Activated T-cell treated with anti-CD3 and anti-CD28 coated beads for 48 hours (primary cell): ENCODE measurements around the gene EFNB1.
"Not testable (repeated sequence)": the region's sequence is repeated elsewhere in the genome, so short reads cannot be mapped to it uniquely, and the experiment has no call there.

Experiments used
- DNase-seq: peaks from one replicate; pipeline ENCODE4 v3.0.0-alpha.2; 2020; ENCODE audit warnings: low read depth

The EFNB1 gene

DNA sequence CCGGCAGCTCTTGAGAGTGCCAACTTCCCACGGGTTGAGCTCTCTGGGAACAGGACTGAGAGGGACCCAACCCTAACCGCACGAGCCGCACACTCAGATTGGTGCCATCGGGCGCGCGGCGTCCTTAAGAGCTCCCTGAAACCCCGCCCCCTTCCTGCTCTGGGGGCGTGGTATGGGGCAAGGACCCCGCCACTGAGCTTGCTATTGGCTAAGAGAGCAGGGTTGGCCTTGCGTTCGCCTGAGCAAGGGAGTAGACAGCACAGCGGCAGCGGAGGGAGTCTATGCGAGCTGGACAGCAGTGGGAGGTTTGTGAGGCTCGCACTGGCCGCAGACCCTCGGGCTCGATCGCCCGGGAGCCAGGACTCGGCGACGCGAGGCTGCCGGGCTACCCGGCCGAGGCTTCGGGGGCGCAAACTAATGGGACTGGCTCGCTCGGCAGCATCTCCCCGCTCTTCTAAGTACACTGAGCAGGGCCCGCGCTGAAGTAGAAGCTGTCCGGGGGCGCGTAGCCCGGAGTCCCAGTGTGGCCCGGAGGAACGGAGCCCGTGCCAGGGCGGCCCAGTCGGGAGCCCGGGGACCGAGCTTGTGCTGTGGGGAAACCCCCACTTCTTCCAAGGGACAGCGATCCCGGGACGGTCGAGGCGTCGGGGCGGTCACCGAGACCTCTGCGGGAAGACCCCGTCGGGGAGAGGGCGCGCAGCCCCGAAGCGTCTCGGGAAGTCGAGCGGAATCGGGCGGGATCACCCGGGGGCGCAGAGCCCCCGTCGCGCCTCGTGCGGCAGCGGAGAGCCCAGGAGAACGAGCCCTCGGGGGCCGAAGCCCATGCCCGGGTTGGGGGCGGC lies at the start of gene EFNB1:
EFNB1 (plus strand) TSS at position 282 of the 842 bp plus-strand sequence. CDS start 756 bp downstream, outside the sequence.
- peak; percentile 72 for DNase-seq

DNA sequence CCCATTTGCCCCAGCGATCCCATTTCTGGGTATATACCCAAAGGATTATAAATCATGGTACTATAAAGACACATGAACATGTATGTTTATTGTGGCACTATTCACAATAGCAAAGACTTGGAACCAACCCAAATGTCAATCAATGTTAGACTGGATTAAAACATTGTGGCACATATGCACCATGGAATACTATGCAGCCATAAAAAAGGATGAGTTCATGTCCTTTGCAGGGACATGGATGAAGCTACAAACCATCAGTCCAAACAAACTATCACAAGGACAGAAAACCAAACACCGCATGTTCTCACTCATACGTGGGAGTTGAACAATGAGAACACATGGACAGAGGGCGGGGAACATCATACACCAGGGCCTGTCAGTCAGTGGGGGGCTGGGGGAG lies 47.5 kb upstream of the EFNB1 start:
- not testable (repeated sequence) for DNase-seq

DNA sequence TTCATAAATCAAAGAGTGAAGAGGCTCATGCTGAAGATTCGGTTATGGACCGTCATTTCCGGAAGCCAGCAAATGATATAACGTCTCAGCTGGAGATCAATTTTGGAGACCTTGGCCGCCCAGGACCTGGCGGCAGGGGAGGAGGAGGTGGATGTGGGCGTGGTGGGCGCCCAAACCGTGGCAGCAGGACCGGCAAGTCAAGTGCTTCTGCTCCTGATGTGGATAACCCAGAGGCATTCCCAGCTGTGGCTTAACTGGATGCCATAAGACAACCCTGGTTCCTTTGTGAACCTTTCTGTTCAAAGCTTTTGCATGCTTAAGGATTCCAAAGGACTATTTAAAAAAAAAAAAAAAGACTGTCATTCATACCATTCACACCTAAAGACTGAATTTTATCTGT lies 44.0 kb upstream of the EFNB1 start:
- DNase-seq = no peak

DNA sequence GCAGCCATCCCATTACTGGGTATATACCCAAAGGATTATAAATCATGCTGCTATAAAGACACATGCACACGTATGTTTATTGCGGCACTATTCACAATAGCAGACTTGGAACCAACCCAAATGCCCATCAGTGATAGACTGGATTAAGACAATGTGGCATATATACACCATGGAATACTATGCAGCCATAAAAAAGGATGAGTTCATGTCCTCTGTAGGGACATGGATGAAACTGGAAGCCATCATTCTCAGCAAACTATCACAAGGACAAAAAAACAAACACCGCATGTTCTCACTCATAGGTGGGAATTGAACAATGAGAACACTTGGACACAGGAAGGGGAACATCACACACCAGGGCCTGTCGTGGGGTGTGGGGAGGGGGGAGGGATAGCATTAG lies 42.2 kb upstream of the EFNB1 start:
- not testable (repeated sequence) for DNase-seq

DNA sequence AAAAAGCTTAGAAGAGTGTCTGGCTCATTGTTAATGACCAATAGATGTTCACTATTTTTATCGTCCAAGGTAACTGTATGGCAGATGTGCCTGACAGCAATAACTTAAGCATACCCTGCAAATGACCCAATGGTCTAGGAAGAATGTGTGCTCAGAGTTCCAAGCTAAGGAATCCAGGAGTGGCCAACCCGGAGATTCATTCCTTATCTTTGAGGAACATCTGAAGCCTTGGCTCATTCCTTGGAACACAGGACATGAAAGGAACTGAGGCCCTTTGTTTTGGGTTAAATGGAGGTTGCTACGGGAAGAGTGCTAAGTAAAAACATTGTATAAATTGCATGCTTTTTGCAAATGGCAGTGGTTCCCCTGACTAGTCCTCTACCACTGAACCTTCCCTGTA lies 38.9 kb upstream of the EFNB1 start:
- no peak for DNase-seq

DNA sequence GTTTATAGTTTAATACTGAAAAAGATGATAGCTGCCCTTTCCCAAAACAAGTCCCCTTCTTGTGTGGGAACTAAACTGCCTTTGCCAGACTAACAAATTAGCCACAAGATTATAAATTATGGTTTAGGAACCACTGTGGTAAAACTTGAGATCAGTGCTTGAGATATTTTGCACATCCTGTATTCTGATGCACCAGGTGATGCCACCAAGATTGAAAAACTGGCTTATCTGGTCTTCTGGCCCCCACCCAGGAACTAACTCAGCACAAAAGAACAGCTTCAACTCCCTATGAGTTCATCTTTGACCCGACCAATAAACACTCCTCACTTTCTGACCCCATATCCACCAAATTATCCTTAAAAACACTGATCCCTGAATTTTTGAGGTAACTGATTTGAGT lies 36.7 kb upstream of the EFNB1 start:
- no peak for DNase-seq

DNA sequence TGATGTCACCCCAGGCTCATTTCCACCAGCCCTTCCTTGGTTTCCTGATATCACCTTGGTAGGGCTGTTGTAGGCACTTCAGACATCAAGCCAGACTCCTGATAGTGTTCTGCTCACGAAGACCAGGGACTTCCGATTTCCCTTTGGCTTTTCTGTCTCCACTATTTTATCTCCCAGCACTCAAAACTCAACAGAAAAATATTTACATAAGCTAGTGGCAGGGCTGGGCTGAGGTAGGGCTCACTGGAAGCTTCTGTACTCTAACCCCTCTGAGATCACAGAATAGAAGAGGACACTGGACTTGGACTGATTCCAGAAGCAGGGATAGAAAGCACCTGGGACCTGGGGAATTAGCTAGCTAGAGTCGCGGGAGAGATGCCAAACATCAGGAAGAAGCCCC lies 34.4 kb upstream of the EFNB1 start:
- DNase-seq = no peak

DNA sequence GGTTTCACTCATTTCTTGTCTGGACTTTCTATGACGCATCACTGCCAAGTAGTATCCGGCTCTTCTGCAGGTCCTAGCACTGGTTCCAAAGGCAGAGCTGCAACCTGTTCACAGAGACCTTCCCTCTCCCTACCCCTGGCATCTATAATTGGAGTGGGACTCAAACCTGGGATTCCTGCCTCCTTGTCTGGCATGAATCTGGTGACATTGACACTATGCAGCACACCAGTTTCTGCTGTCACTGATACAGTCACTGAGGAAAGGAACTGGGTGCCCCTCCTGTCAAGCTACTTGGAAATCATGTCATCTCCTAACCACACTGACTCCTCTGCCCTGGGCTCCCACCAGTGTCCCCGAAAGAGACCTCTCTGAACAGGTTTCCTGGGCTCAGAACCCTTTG lies 33.1 kb upstream of the EFNB1 start:
- no peak for DNase-seq

DNA sequence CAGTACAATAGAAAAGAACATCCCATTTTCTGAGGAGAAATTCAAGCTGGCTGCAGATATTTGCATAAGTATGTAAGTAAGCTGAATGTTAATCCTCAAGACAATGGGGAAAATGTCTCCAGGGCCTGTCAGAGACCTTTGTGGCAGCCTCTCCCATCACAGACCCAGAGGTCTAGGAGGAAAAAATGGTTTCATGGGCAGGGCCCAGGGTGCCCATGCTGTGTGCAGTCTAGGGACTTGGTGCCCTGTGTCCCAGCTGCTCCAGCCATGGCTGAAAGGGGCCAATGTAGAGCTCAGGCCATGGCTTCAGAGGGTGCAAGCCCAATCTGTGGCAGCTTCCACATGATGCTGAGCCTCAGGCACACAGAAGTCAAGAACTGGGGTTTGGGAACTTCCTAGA lies 30.4 kb upstream of the EFNB1 start:
- DNase-seq = not testable (repeated sequence)

DNA sequence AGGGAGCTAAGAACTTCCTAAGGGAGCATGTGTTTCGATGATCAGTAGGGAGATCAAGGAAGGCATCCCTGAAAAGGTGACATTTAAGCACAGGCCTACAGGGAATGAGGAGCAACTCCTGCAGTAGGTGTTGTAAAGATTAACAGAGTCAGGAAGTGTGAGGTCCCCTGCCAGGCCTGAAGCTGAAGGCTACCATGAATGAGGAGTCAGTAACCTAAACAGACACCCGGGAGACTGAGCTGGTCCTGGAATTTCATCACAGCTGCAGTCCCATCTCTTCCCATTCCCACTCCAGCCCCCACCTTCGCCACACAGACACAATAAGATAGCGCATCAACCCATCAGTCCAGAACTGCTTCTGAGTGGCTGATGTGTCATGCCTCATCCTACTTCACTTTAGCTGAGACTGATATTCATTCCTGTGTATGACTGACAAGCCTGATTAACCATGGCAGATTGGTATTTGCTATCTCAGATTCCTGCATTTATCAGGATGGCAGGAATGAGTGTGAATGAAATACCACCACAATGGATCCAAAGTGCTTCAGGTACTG lies 27.0 kb upstream of the EFNB1 start:
- no peak for DNase-seq

DNA sequence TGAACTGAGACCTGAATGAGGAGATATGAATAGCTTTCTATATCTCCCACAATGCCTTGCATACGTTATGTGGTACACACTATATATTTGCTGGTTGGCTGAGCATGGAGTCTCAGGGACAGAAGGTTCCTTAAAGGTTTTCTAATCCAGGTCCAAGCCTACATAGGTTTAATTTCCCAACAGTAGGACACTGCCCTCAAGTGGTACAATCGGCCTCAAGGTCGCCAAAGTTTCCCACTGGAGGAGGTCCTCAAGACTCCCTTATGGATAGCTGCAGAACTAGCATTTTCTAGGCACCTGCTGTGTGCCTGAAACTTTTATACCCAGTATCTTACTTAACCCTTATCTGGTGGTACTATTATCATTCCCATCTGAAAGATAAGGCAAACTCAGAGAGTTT lies 21.0 kb upstream of the EFNB1 start:
- DNase-seq = no peak

DNA sequence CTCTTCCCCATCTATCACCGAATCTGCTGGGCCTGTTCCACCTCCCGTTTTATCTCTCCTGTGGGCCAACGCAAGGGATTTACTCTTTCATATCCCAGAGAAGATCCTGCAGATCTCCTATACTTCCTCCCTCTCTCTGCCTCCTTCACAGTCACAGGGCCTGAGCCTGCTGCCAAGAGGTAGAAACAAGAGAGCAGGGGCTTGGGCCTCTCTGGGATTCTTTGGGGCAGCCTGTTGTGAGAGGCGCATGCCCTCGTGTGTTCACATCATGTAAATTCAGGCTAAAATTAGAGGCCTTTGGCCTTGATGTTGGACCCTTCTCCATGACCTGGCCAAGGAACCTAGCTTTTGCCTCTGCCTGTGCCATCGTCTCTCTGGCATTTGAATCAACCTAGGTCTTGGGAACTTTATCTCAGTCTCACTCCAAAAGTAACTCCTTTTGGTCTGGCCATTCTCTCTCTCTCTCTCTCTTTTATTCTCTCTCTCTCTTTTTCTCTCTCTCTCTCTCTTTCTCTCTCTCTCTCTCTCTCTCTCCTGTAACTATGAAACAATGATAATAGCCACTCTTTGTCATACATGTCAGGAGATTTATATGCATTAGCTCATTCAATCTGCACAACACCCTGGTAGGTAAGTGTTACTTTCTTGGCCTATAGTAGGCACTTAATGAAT lies 20.0 kb upstream of the EFNB1 start:
- no peak for DNase-seq

DNA sequence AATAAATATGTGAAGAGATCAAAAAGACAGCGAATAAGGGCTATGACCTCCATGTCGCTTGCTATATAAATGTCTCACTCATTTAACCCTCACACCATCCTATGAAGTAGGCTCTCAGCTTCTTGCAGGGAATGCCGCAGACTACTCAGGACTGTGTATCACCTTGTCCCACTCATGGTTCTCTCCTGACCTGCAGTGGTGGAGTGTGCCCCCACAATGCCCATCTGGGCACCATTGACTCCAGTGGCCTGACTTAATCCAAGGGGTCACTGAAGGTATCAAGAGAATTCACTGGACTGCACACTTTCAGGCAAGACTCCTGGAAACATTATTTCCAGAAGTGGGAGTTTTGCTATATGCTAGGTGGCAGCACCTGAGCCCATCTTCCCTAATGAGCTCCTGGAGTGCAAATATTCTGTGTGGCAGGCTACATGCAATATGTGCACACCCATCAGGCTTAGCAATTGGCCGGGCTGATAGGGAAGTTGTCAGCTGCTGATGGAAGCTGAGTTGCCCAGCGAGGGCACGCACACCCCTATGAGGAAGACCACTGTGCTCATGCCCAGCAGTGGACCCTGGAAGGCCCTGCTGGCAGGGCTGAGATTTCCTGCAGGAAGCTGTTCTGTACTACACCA lies 8.2 kb upstream of the EFNB1 start:
- no peak for DNase-seq

DNA sequence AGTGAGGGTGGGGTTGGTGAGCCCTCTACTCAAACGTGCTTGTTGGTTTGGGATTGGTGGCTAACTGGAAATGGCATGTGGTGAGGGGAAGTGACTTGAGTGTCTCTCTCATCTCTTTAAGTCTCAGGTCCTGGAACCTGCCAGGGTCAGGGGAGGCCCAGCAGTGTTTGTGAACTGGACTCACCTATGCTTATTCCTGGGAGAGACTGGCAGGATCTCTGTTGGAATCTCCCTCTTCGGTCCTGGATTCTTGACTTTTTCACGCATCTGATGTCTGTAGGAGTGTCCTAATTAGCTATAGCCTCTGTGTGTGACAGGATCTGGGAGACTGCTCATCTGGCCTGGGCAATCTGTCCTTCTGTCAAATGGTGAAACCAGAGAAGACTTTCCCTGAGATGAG lies 7.2 kb upstream of the EFNB1 start:
- DNase-seq = no peak

DNA sequence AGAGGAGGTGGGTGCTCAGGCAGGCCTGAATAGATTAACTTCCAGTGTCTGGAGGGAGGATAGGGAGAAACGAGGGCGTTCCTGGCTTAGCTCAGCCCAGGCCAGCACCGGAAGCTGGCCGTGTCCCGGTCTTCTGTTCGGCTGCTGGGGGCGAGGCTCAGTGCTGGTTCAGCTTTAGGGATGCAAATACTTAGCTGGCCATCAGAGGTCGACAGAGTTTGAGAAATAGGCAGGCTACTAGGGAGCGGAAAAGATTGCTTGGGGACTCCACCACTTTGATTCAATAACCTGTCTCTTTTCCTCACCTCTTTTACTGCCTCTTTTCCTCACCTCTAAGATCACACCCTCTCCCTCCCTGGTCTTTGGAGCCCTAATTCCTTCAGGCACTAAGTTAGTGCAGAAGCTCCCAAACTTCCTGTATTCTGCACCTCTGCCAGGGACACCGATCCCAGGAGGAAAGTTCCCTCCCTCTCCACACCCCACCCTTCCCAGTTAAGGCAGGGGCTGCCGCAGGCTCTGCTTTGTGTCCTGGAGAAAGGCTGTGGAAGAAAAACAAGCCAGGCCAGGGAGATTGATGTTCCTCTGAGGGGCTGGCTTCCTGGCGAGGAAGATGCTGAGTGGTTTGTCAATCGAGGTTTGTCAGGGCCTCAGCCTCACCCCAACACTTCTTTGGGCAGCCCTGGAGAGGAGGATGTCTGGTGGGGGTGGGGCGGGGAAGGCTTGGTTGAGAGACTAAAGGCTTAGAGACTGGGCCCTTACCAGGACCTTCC lies 6.0 kb upstream of the EFNB1 start:
- DNase-seq = no peak

DNA sequence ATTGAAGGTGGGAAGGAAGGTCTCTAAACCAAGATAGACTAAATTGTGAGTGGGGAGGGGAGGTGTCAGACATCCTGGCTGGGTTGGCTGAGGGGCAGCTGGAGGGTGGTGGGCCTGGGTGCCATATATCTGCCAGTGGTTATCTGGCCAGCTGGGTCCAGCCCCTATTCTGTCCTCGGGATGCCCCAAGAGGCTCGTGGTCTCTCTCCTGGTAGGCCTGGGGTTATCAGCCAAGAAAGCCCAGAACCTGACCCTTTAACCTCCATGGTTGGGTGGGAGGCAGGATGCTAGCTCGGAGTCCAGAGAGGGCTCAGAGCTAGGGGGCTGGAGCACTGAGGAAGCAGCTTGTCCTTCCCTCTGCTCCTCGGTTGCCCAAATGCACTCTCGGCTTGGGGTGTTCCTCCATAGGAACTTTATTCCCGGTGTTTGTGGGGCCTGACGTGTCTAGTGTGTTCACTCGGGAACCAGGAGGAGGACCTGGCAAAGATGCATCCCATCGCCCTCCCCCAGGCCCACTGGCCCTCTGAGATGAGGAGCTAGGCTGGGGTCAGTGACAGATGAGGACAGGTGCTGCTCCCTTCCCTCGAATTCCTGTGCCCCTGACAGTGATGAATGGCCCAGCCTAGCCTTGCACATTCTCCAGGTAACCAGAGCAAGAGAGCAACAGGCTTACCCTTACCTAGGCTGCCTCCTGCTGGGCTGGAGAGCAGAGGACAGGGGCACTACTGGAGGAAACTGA lies 5.2 kb upstream of the EFNB1 start:
- no peak for DNase-seq

DNA sequence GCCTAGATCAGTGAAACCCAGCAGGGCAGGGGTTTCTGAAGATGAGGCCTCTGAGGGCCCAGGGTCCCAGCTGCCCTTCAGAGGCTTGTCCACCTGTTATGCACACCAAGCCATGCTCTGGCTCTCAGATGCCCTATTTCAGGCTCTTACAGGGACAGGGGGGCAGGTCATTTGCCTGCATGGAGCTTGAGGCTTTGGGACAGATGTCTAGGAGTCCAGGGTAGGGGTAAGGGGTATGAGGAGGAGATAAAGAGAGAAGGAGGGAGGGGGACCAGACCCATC lies 4.7 kb upstream of the EFNB1 start:
- no peak for DNase-seq

DNA sequence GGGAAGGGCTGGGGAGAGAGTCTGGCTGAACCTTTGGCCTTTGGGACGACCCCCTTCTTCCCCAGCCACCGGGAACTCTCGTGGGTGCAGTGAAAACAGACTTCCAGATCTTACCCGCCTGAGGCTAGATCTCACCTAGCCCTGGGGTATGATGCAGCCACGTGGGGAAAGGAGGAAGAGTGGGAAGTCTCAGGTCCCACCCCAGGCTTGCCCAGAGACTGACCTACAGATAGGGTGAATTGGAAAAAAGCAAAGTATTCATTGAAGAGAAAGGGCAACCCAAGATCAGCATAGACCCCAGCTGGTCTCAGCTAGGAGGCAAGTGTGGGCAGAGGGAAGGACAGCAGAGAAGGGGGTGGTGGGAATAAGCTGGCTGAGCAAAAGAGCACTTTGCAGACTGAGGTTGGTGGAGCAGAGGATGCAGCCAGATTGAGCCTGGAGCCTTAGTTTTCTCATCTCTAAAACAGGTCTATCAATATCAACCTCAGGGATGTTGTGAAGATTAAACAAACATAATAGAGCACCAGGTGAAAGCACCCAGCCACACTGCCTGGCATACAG lies 4.2 kb upstream of the EFNB1 start:
- DNase-seq = no peak

DNA sequence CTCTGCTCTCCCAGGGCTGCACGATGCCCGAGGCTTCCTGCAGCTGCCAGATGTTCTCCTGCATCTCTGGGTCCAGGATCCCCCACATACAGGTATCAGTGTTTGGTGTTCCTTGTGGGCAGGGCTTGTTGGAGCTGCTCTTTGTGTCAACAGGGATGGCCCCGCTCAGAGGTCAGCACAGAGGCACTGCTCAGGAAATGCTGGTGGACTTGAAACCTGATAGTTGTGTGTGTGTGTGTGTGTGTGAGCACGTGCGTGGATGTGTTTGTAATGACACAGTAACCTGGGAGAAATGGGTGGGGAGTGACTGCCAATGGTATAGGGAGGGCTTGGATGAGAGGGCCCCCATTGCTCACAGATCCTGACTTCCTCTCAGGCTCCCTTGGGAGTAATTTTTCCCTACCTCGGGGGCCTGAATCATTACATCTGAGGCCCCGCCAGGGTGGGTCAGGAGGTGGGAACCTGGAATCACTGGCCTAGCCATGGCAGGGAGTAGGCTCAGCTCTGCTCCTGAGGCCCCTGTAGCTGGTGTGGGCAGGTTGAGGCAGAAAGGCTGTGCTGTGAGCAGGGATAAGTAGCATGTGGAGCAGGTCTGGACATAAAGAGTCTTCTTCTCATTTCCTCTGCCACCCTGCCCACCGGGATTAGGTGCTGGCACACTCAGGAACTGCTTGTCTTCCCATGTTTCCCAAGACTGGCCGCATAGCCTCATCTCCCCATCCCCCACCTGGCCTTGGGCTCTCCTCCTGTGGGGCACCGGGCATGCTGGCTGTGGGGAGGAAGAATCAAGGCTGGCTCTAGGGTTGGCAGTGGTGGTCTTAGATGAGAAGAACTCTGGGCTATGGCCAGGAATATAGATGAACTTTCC lies 2.5 kb upstream of the EFNB1 start:
- DNase-seq = no peak

DNA sequence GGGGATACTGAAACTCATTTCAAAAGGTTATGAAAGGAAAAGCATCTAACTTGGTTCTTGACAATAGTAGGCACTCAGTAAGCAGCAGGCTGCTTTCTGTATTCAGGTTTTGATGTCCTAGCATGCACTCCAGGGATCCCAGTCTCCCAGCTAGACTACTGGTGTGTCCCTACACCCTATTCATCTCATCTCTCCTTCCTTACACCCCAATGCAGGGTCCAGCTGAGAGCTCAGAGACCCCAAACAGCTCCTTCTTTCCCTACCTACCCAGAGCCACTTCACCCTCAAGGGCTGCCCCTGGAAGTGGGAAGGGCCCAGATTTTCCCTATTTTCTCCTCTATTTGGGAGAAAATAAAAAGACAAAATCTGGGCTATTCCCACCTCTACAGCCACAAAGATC lies 1.6 kb upstream of the EFNB1 start:
- no peak for DNase-seq
